HL-60 (cell line): ENCODE measurements around the gene PEG3.

Source experiments
- DNase-seq, 2 experiments: peaks; one replicate each; pipeline ENCODE4 v3.0.0-alpha.2; 2010 to 2020; ENCODE audit warnings: low read depth in 1 of 2, low spot score in 1 of 2
- H3K27ac ChIP-seq: fragments of 250-450 bp; sonication (Bioruptor Pico); replicated peaks from 2 replicates; pipeline ENCODE4 v1.5.1; 2020; ENCODE audit warnings: mild to moderate bottlenecking, moderate library complexity
- H3K27me3 ChIP-seq: fragments of 250-450 bp; sonication (Bioruptor Pico); 2 replicates; pipeline ENCODE4 v1.5.1; 2021; ENCODE audit warnings: mild to moderate bottlenecking, moderate library complexity; ENCODE audit not compliant: insufficient read depth, poor library complexity, severe bottlenecking
- H3K4me3 ChIP-seq: replicated peaks from 2 replicates; pipeline ENCODE4 v1.5.1; 2011; ENCODE audit warnings: mild to moderate bottlenecking, control low read depth, low read length; ENCODE audit not compliant: insufficient read depth
- CTCF ChIP-seq: IDR thresholded peaks from one replicate; pipeline ENCODE4 v1.5.1; 2011; ENCODE audit warnings: low read length, control low read depth, inconsistent platforms; ENCODE audit not compliant: insufficient read depth
- GABPA ChIP-seq: IDR thresholded peaks from 2 replicates; pipeline ENCODE4 v1.6.1; 2012; ENCODE audit warnings: low read depth
- POLR2AphosphoS5 ChIP-seq: IDR thresholded peaks from 2 replicates; pipeline ENCODE4 v1.6.1; 2012; ENCODE audit warnings: low read depth
- REST ChIP-seq: IDR thresholded peaks from 2 replicates; pipeline ENCODE4 v1.6.1; 2012; ENCODE audit warnings: low read depth; ENCODE audit not compliant: insufficient replicate concordance
- SPI1 ChIP-seq: IDR thresholded peaks from 2 replicates; pipeline ENCODE4 v1.6.1; 2012; ENCODE audit warnings: low read depth, mild to moderate bottlenecking, borderline replicate concordance

PEG3 gene

GRCh38 chr19:56868446-56868845, 27.9 kb upstream of the PEG3 start:
- no peak overlapping the region for H3K27ac ChIP-seq

GRCh38 chr19:56866538-56866937, 26.0 kb upstream of the PEG3 start:
- TF ChIP-seq REST (no peak), SPI1 (no peak), CTCF (no peak), POLR2AphosphoS5 (no peak)
- Histone ChIP-seq H3K27me3 (no peaks in the 10 kb centered on the region), H3K27ac (no peak overlapping the region), H3K4me3 (no peak overlapping the region)
- no peak for DNase-seq

More at GRCh38 chr19:56868446-56868845, 27.9 kb upstream of the PEG3 start:
- DNase-seq, result no peak
- no peaks in the 10 kb centered on the region for H3K27me3 ChIP-seq
- no peak for TF ChIP-seq CTCF
- no peak for TF ChIP-seq REST
- TF ChIP-seq POLR2AphosphoS5, result no peak
- no peak for TF ChIP-seq GABPA
- no peak for TF ChIP-seq SPI1
- H3K4me3 ChIP-seq, result no peak overlapping the region

- TF ChIP-seq REST (no peak), POLR2AphosphoS5 (no peak), GABPA (no peak), SPI1 (no peak), CTCF (no peak)
- Histone ChIP-seq H3K27ac (no peak overlapping the region), H3K27me3 (no peaks in the 10 kb centered on the region), H3K4me3 (no peak overlapping the region)
- no peak for DNase-seq
These were observed 24.1 kb upstream of the PEG3 start for GRCh38 chr19:56864443-56865125.
